K562 (cell line): ENCODE data around the gene RNF123. TPM values are rescaled to one million over a fixed set of nuclear protein-coding genes. Genes with fewer than 3 reads are reported as not detected.
A peak's percentile ranks its signal among the peaks of the same experiment; 100 is the strongest.

Experiments
- BRD4 ChIP-seq: fragments of 200-600 bp; sonication (generic); IDR thresholded peaks from 2 replicates; pipeline ENCODE4 v1.6.1; 2017; ENCODE audit warnings: inconsistent platforms
- ETV5 ChIP-seq: sonication (generic); formaldehyde crosslinking; IDR thresholded peaks from 2 replicates; pipeline ENCODE4 v1.4.0; 2020; ENCODE audit warnings: low read depth, mild to moderate bottlenecking, missing genetic modification reagents
- GTF2A2 ChIP-seq: IDR thresholded peaks from 2 replicates; pipeline ENCODE4 v1.6.1; 2016; ENCODE audit warnings: mild to moderate bottlenecking, missing genetic modification characterization, missing compliant biosample characterization
- NR1H2 ChIP-seq: sonication (generic); formaldehyde crosslinking; IDR thresholded peaks from 2 replicates; pipeline ENCODE4 v1.4.0; 2020; ENCODE audit warnings: mild to moderate bottlenecking, missing genetic modification reagents
- PHF20 ChIP-seq: fragments of 450-650 bp; IDR thresholded peaks from 2 replicates; pipeline ENCODE4 v1.6.1; 2018; ENCODE audit not compliant: partially characterized antibody
- SLC30A9 ChIP-seq: fragments of 250-450 bp; sonication (Bioruptor Pico); IDR thresholded peaks from 2 replicates; pipeline ENCODE4 v1.8.0; 2022; ENCODE audit warnings: mild to moderate bottlenecking, moderate library complexity
- SOX6 ChIP-seq: fragments of 450-650 bp; IDR thresholded peaks from 2 replicates; pipeline ENCODE4 v1.6.1; 2014; ENCODE audit warnings: mild to moderate bottlenecking
- SP1 ChIP-seq: sonication (generic); formaldehyde crosslinking; IDR thresholded peaks from 2 replicates; pipeline ENCODE4 v1.8.1; 2022; ENCODE audit warnings: mild to moderate bottlenecking, missing genetic modification reagents
- WHSC1 ChIP-seq: IDR thresholded peaks from one replicate; pipeline ENCODE4 v1.6.1; 2012; ENCODE audit warnings: low read length, control low read depth, inconsistent platforms
- ZNF75A ChIP-seq: fragments of 450-650 bp; formaldehyde crosslinking; IDR thresholded peaks from 2 replicates; pipeline ENCODE4 v1.4.0; 2020; ENCODE audit warnings: mild to moderate bottlenecking
- ZNF785 ChIP-seq: fragments of 250-450 bp; sonication (Bioruptor Pico); IDR thresholded peaks from 2 replicates; pipeline ENCODE4 v1.4.0; 2020; ENCODE audit warnings: mild to moderate bottlenecking
- polyA plus RNA-seq, 8 experiments: library from polyadenylated mRNA; depleted of rRNA in 4 of 8; stranded (reverse) in 5 of 8; unstranded in 3 of 8; fragments of >200 nt; fragmentation: Nextera tagmentation in 2 of 8; fragmentation: Illumina TruSeq in 1 of 8; extraction: Ambion mirVana in 2 of 8; extraction: Trizol in 1 of 8; gene quantifications; 2 replicates each; pipeline versions ENCODE4 v1.2.1 to v1.2.3, GENCODE V29; 2011 to 2014; ENCODE audit warnings: inconsistent platforms in 1 of 8, missing spikeins in 1 of 8
- total RNA-seq, 7 experiments: library from RNA; depleted of rRNA in 6 of 7; stranded (reverse); fragments of >200 nt in 6 of 7; fragmentation: Illumina TruSeq in 2 of 7; extraction: Trizol in 2 of 7; gene quantifications; 2 replicates each; pipeline versions ENCODE4 v1.2.1 to v1.2.3, GENCODE V29; 2011 to 2021; ENCODE audit warnings: low replicate concordance in 1 of 7
- TF ChIP-seq, protein P1 (sequence below): fragments of 250-450 bp; sonication (Bioruptor Pico); IDR thresholded peaks from 2 replicates; pipeline ENCODE4 v1.4.0; 2020
- TF ChIP-seq, protein P2 (sequence below): sonication (generic); formaldehyde crosslinking; IDR thresholded peaks from 2 replicates; pipeline ENCODE4 v1.8.0; 2023; ENCODE audit warnings: mild to moderate bottlenecking, missing genetic modification reagents
- TF ChIP-seq, protein P3 (sequence below): sonication (generic); formaldehyde crosslinking; IDR thresholded peaks from 2 replicates; pipeline ENCODE4 v1.9.0; 2022; ENCODE audit warnings: mild to moderate bottlenecking, missing genetic modification reagents
- TF ChIP-seq, protein P4 (sequence below): fragments of 200-800 bp; sonication (Bioruptor generic); IDR thresholded peaks from 2 replicates; pipeline ENCODE4 v1.6.1; 2017; ENCODE audit warnings: missing genetic modification characterization, missing compliant biosample characterization
- TF ChIP-seq, protein P5 (sequence below): fragments of 450-650 bp; formaldehyde crosslinking; IDR thresholded peaks from 2 replicates; pipeline ENCODE4 v1.4.0; 2022; ENCODE audit warnings: mild to moderate bottlenecking, moderate library complexity

Gene RNF123
- total and polyA plus RNA-seq, 9 of the 15 experiments (the other 6 are each of a cell fraction or from before 2014, with no cell fraction given) = 8.7 to 53.1 (median 17.5) TPM

DNA sequence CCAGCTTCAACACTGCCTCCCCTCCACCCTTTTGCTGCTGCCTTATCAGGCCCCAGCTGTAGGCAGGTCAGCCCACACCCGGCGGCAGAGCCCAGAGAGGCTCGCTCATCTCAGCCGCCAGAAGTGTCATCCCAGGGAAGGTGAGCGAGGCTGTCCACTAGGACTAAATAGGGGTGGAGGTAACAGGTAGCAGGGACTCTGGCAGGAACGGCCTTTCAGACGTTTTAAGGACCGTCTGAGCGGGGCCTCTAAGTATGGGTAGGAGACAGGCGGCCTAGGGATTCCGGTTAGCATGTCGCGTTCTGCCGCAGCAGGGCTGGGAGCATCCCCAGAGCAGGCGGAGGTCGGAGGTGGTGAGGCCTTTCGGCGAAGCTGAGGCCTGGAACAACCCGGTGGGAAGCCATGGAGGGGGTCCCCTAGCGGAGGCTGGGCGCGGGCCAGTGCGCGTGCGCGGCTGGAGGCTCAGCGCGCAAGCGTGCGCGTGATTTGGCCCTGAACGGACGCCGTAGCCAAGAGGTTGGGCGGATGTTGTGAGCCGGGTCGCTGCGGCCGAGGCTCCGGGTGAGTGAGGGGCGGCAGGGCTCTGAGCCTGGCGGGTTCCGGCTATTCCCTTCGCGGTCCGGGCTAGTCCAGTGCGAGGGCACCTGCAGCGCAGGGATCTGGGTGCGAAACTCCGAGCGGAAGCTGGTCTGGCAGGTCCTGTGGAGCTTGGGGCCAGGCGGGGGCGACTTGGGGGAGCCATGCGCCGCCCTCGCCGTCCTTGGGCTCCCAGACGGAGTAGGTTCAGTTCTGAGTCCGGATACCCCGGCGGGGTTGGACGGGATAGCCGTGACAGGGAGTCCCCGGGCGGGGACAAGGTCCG is at the start of gene RNF123, which contains the start of gene MST1 (continued):
- TF ChIP-seq, protein P1, sequence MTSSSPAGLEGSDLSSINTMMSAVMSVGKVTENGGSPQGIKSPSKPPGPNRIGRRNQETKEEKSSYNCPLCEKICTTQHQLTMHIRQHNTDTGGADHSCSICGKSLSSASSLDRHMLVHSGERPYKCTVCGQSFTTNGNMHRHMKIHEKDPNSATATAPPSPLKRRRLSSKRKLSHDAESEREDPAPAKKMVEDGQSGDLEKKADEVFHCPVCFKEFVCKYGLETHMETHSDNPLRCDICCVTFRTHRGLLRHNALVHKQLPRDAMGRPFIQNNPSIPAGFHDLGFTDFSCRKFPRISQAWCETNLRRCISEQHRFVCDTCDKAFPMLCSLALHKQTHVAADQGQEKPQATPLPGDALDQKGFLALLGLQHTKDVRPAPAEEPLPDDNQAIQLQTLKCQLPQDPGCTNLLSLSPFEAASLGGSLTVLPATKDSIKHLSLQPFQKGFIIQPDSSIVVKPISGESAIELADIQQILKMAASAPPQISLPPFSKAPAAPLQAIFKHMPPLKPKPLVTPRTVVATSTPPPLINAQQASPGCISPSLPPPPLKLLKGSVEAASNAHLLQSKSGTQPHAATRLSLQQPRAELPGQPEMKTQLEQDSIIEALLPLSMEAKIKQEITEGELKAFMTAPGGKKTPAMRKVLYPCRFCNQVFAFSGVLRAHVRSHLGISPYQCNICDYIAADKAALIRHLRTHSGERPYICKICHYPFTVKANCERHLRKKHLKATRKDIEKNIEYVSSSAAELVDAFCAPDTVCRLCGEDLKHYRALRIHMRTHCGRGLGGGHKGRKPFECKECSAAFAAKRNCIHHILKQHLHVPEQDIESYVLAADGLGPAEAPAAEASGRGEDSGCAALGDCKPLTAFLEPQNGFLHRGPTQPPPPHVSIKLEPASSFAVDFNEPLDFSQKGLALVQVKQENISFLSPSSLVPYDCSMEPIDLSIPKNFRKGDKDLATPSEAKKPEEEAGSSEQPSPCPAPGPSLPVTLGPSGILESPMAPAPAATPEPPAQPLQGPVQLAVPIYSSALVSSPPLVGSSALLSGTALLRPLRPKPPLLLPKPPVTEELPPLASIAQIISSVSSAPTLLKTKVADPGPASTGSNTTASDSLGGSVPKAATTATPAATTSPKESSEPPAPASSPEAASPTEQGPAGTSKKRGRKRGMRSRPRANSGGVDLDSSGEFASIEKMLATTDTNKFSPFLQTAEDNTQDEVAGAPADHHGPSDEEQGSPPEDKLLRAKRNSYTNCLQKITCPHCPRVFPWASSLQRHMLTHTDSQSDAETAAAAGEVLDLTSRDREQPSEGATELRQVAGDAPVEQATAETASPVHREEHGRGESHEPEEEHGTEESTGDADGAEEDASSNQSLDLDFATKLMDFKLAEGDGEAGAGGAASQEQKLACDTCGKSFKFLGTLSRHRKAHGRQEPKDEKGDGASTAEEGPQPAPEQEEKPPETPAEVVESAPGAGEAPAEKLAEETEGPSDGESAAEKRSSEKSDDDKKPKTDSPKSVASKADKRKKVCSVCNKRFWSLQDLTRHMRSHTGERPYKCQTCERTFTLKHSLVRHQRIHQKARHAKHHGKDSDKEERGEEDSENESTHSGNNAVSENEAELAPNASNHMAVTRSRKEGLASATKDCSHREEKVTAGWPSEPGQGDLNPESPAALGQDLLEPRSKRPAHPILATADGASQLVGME (CRISPR knock-in tag) = no peak
- TF ChIP-seq SLC30A9 (CRISPR knock-in tag) (no peak), NR1H2 (0 out of 2 replicates have a peak, but pooled peaks have one; percentile 34), WHSC1 (no peak), SP1 (CRISPR knock-in tag) (no peak), BRD4 (no peak), ZNF785 (CRISPR knock-in tag) (no peak), ETV5 (CRISPR knock-in tag) (peak; percentile 59; the same call in 1 of the 2 replicates), PHF20 (peak; percentile 30), SOX6 (no peak), GTF2A2 (tag) (no peak), ZNF75A (no peak)
- TF ChIP-seq, protein P2, sequence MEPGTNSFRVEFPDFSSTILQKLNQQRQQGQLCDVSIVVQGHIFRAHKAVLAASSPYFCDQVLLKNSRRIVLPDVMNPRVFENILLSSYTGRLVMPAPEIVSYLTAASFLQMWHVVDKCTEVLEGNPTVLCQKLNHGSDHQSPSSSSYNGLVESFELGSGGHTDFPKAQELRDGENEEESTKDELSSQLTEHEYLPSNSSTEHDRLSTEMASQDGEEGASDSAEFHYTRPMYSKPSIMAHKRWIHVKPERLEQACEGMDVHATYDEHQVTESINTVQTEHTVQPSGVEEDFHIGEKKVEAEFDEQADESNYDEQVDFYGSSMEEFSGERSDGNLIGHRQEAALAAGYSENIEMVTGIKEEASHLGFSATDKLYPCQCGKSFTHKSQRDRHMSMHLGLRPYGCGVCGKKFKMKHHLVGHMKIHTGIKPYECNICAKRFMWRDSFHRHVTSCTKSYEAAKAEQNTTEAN (CRISPR knock-in tag) = no peak
- TF ChIP-seq, protein P3, sequence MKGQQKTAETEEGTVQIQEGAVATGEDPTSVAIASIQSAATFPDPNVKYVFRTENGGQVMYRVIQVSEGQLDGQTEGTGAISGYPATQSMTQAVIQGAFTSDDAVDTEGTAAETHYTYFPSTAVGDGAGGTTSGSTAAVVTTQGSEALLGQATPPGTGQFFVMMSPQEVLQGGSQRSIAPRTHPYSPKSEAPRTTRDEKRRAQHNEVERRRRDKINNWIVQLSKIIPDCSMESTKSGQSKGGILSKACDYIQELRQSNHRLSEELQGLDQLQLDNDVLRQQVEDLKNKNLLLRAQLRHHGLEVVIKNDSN = no peak
- TF ChIP-seq, protein P4, sequence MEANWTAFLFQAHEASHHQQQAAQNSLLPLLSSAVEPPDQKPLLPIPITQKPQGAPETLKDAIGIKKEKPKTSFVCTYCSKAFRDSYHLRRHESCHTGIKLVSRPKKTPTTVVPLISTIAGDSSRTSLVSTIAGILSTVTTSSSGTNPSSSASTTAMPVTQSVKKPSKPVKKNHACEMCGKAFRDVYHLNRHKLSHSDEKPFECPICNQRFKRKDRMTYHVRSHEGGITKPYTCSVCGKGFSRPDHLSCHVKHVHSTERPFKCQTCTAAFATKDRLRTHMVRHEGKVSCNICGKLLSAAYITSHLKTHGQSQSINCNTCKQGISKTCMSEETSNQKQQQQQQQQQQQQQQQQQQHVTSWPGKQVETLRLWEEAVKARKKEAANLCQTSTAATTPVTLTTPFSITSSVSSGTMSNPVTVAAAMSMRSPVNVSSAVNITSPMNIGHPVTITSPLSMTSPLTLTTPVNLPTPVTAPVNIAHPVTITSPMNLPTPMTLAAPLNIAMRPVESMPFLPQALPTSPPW (CRISPR knock-in tag) = 0 out of 2 replicates have a peak, but pooled peaks have one; percentile 33
- TF ChIP-seq, protein P5, sequence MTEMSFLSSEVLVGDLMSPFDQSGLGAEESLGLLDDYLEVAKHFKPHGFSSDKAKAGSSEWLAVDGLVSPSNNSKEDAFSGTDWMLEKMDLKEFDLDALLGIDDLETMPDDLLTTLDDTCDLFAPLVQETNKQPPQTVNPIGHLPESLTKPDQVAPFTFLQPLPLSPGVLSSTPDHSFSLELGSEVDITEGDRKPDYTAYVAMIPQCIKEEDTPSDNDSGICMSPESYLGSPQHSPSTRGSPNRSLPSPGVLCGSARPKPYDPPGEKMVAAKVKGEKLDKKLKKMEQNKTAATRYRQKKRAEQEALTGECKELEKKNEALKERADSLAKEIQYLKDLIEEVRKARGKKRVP (CRISPR knock-in tag) = no peak
